Psoas muscle (tissue), 8 donors: ENCODE results near the gene FAM43A. TPM values are rescaled to one million over a fixed set of nuclear protein-coding genes. Genes with fewer than 3 reads are reported as not detected.

Experiments used
- ATAC-seq, 4 donors: fragments of 200-7000 bp; cut with Tn5 transposase; one replicate each; pipeline ENCODE4 v1.9.1; 2020; ENCODE audit warnings: moderate library complexity in 3 of 4, mild to moderate bottlenecking in 2 of 4
- DNase-seq, 2 donors: peaks; one replicate each; pipeline ENCODE4 v3.0.0-alpha.2; 2020
- H3K27ac ChIP-seq: fragments of 200-600 bp; one replicate; pipeline ENCODE4 v1.8.0; 2022
- H3K27me3 ChIP-seq, 3 donors: fragments of 200-600 bp in 1 of 3; one replicate each; pipeline versions ENCODE4 v1.6.1 to v1.8.0; 2013 to 2022; ENCODE audit warnings: low read length in 2 of 3, mild to moderate bottlenecking in 2 of 3, moderate library complexity in 1 of 3; ENCODE audit not compliant: insufficient read depth in 3 of 3
- H3K36me3 ChIP-seq, 2 donors: fragments of 200-600 bp in 1 of 2; one replicate each; pipeline versions ENCODE4 v1.6.1 to v1.8.0; 2013 to 2022; ENCODE audit warnings: low read depth in 1 of 2, mild to moderate bottlenecking in 1 of 2, moderate library complexity in 1 of 2; ENCODE audit not compliant: insufficient read depth in 1 of 2
- H3K4me1 ChIP-seq: fragments of 200-600 bp; one replicate; pipeline ENCODE4 v1.8.0; 2022
- H3K4me3 ChIP-seq: fragments of 200-600 bp; one replicate; pipeline ENCODE4 v1.8.0; 2022; ENCODE audit warnings: mild to moderate bottlenecking
- H3K9me3 ChIP-seq: fragments of 200-600 bp; one replicate; pipeline ENCODE4 v1.8.0; 2022
- CTCF ChIP-seq: fragments of 200-600 bp; IDR thresholded peaks from one replicate; pipeline ENCODE4 v1.8.0; 2022; ENCODE audit warnings: antibody characterized with exemption
- WGBS, 3 donors: extraction: QIAGEN DNeasy Blood & Tissue Kit; methylation state at CpG; one replicate each; pipeline versions ENCODE4 v1.1.6 to v1.1.7; 2013; 5-methylcytosine and 5-hydroxymethylcytosine counted together
- intact Hi-C, 2 donors: fragments of 100-400 bp; cut with DNase I; formaldehyde crosslinking; loops; one replicate each; pipeline versions ENCODE4 v1.11.0 to v1.14.2; 2022
- polyA plus RNA-seq, 3 donors: library from polyadenylated mRNA; stranded (reverse); fragments of 200-250 nt; gene quantifications; one replicate each; pipeline ENCODE4 v1.2.3, GENCODE V29; 2013
- total RNA-seq, 4 donors: library from RNA; stranded (reverse); fragmentation: NEBNext Ultra II Directional in 2 of 4; extraction: Animal tissue kit (Norgen Biotek cat#: 25700) in 2 of 4; gene quantifications; one replicate each; pipeline versions ENCODE4 v1.2.1 to v1.2.4, GENCODE V29; 2021 to 2023
- donor health status: healthy with polysubstance abuse.
- donor health status: DM: no; HTN: no; CAD: no; lungs with moderate emphysema.
- donor health status: Bipolar disorder and iron deficiency.
- donor health status: healthy.
- donor health status: DM: yes; HTN: yes; CAD: no.
- donor health status: DM: no; HTN: no; CAD: no.
- donor health status: DM: no; HTN: no; CAD: no.
- donor health status: DM: yes; HTN: yes; CAD: no.

FAM43A gene
- total and polyA plus RNA-seq, 7 donors: 4.1 to 7.7 (median 6.8) TPM

GRCh38 chr3:194732617-194733016 is 46.9 kb downstream of the FAM43A start:
- DNase-seq (no peak), ATAC-seq (no peak)
- Histone ChIP-seq H3K27me3 (no peaks in the 10 kb centered on the region), H3K4me1 (no peaks in the 10 kb centered on the region), H3K9me3 (peaks cover 4% of the 10 kb centered on the region), H3K4me3 (no peak overlapping the region), H3K36me3 (no peaks in the 10 kb centered on the region), H3K27ac (no peak overlapping the region)
- 63 to 72% (median 65%) methylated on average over 4 of the region's 4 CpGs for WGBS, 3 donors
- intact Hi-C loops: no loop called here
- TF ChIP-seq CTCF: no peak

DNA sequence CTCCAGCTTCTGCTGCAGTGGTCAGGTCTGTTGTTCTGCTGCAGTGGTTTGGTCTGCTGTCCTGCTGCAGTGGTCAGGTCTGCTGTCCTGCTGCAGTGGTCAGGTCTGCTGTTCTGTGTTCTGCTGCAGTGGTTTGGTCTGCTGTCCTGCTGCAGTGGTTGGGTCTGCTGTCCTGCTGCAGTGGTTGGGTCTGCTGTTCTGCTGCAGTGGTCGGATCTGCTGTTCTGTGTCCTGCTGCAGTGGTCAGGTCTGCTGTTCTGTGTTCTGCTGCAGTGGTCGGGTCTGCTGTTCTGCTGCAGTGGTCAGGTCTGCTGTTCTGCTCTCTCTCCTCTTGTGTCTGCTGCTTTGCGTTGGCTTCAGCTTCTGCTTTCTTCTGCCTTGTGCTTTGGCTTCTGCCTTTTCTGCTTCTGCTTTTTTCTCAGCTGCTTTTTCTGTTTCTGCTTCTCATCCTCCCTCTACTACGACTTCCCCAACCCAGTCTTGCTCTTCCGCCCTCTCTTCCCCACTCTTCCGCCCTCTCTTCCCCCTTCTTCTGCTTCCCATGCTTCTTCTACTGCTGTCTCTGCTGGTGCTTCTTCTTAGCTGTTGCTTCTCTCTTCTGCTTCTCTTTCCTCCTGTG is 50.7 kb downstream of the FAM43A start:
- H3K36me3 ChIP-seq: no peaks in the 10 kb centered on the region
- intact Hi-C loops: no loop called here
- ATAC-seq (no peak), DNase-seq (no peak)
- H3K4me1 ChIP-seq: peaks cover 17% of the 10 kb centered on the region
- no peak overlapping the region for H3K4me3 ChIP-seq
- no peak for TF ChIP-seq CTCF
- H3K9me3 ChIP-seq: peaks cover 4% of the 10 kb centered on the region
- no peak overlapping the region for H3K27ac ChIP-seq
- 84 to 92% (median 85%) methylated on average over 6 of the region's 6 CpGs for WGBS, 3 donors
- H3K27me3 ChIP-seq: no peaks in the 10 kb centered on the region

- no peaks in the 10 kb centered on the region for H3K27me3 ChIP-seq
- H3K27ac ChIP-seq: no peak overlapping the region
- WGBS, 3 donors: 70 to 83% (median 79%) methylated on average over 7 of the region's 7 CpGs
- H3K9me3 ChIP-seq: peaks cover 4% of the 10 kb centered on the region
- no peak for TF ChIP-seq CTCF
- intact Hi-C loops: no loop called here
- no peaks in the 10 kb centered on the region for H3K36me3 ChIP-seq
- peaks cover 17% of the 10 kb centered on the region for H3K4me1 ChIP-seq
- no peak for DNase-seq
- no peak for ATAC-seq
- H3K4me3 ChIP-seq: no peak overlapping the region
Observed at GRCh38 chr3:194736896-194737600, 51.4 kb downstream of the FAM43A start.

Other genes with a start within 250 kb of the FAM43A start
- 10 to 100 TPM; 29.0 to 72.7 (median 50.3) TPM for gene ATP13A3, start 198.9 kb upstream of the FAM43A start, total RNA-seq
- 10 to 100 TPM; 10.4 to 59.1 (median 25.3) TPM for gene ATP13A3, start 198.9 kb upstream of the FAM43A start, polyA plus RNA-seq
- gene TMEM44, start 52.5 kb upstream of the FAM43A start, total RNA-seq: 1 to 10 TPM; 2.0 to 4.4 (median 2.9) TPM
- gene TMEM44, start 52.5 kb upstream of the FAM43A start, polyA plus RNA-seq: 1 to 10 TPM; 2.1 to 4.1 (median 3.5) TPM
- 10 to 100 TPM; 24.8 to 37.5 (median 28.7) TPM for gene LSG1, start 13.7 kb upstream of the FAM43A start, total RNA-seq
- gene LSG1, start 13.7 kb upstream of the FAM43A start, polyA plus RNA-seq: 10 to 100 TPM; 22.8 to 46.8 (median 43.8) TPM